Measurements from ENCODE around the gene RAB8B.

GRCh38 chr15:63157891-63158431 lies 31.4 kb upstream of the RAB8B start:
- TF ChIP-seq, protein P1, sequence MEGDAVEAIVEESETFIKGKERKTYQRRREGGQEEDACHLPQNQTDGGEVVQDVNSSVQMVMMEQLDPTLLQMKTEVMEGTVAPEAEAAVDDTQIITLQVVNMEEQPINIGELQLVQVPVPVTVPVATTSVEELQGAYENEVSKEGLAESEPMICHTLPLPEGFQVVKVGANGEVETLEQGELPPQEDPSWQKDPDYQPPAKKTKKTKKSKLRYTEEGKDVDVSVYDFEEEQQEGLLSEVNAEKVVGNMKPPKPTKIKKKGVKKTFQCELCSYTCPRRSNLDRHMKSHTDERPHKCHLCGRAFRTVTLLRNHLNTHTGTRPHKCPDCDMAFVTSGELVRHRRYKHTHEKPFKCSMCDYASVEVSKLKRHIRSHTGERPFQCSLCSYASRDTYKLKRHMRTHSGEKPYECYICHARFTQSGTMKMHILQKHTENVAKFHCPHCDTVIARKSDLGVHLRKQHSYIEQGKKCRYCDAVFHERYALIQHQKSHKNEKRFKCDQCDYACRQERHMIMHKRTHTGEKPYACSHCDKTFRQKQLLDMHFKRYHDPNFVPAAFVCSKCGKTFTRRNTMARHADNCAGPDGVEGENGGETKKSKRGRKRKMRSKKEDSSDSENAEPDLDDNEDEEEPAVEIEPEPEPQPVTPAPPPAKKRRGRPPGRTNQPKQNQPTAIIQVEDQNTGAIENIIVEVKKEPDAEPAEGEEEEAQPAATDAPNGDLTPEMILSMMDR (conservative IDR thresholded peaks at IDR 0.05; ENCODE audit: low read depth, low read length): no peak
- TF ChIP-seq EZH2 (IDR thresholded peaks at IDR 0.05; ENCODE audit: low read length, unreplicated experiment): no peak
- TF ChIP-seq EZH2phosphoT487 (IDR thresholded peaks at IDR 0.05; ENCODE audit: borderline replicate concordance, low read length): no peak
